Osteocyte (in vitro differentiated cells): Measurements from ENCODE around the gene ABAT. TPM values are rescaled to one million over a fixed set of nuclear protein-coding genes. Genes with fewer than 3 reads are reported as not detected.
"Not testable (repeated sequence)": the region's sequence is repeated elsewhere in the genome, so short reads cannot be mapped to it uniquely, and the experiment has no call there.

ENCODE experiments used
- DNase-seq: peaks from one replicate; pipeline ENCODE4 v3.0.0; 2021; ENCODE audit warnings: mixed read lengths; ENCODE audit not compliant: unreplicated experiment; ENCODE audit errors: extremely low spot score
- H3K27ac Mint-ChIP-seq: one replicate; pipeline ENCODE4 v1.8.0; 2021; ENCODE audit warnings: mild to moderate bottlenecking, mixed read lengths; ENCODE audit not compliant: unreplicated experiment
- H3K27me3 Mint-ChIP-seq: one replicate; pipeline ENCODE4 v1.8.0; 2021; ENCODE audit warnings: mixed read lengths; ENCODE audit not compliant: unreplicated experiment
- H3K36me3 Mint-ChIP-seq: one replicate; pipeline ENCODE4 v1.8.0; 2021; ENCODE audit warnings: mixed read lengths; ENCODE audit not compliant: unreplicated experiment
- H3K4me1 Mint-ChIP-seq: one replicate; pipeline ENCODE4 v1.8.0; 2021; ENCODE audit warnings: mixed read lengths; ENCODE audit not compliant: unreplicated experiment
- H3K4me3 Mint-ChIP-seq: one replicate; pipeline ENCODE4 v1.8.0; 2021; ENCODE audit warnings: mild to moderate bottlenecking, moderate library complexity, mixed read lengths; ENCODE audit not compliant: unreplicated experiment
- H3K9me3 Mint-ChIP-seq: one replicate; pipeline ENCODE4 v1.8.0; 2021; ENCODE audit warnings: mixed read lengths; ENCODE audit not compliant: unreplicated experiment
- total RNA-seq: library from RNA; stranded (reverse); gene quantifications from 2 replicates; pipeline ENCODE4 v1.2.1, GENCODE V29; 2021
- TF ChIP-seq, protein P1 (sequence below): fragments of 200-600 bp; sonication (generic); IDR thresholded peaks from 2 replicates; pipeline ENCODE4 v1.5.0; 2021; ENCODE audit warnings: antibody characterized with exemption, mild to moderate bottlenecking, moderate library complexity

ABAT gene
- total RNA-seq, 1 donor from 2014 or later, result 3.0 TPM

DNA sequence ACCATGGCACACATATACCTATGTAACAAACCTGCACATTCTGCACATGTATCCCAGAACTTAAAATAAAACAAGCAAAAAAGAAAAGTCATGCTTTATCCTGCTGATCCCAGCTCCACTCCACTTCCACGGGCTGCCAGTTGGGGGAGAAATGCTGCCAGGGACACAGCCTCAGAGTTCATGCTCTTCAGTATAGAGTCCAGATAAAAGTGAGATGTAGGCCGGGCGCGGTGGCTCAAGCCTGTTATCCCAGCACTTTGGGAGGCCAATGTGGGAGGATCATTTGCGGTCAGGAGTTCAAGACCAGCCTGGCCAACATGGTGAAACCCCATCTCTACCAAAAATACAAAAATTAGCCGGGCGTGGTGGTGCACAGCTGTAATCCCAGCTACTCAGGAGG lies 22.5 kb upstream of the ABAT start:
- not testable (repeated sequence) for H3K27ac Mint-ChIP-seq, H3K9me3 Mint-ChIP-seq, H3K4me3 Mint-ChIP-seq, DNase-seq, H3K27me3 Mint-ChIP-seq, H3K4me1 Mint-ChIP-seq
- TF ChIP-seq, protein P1, sequence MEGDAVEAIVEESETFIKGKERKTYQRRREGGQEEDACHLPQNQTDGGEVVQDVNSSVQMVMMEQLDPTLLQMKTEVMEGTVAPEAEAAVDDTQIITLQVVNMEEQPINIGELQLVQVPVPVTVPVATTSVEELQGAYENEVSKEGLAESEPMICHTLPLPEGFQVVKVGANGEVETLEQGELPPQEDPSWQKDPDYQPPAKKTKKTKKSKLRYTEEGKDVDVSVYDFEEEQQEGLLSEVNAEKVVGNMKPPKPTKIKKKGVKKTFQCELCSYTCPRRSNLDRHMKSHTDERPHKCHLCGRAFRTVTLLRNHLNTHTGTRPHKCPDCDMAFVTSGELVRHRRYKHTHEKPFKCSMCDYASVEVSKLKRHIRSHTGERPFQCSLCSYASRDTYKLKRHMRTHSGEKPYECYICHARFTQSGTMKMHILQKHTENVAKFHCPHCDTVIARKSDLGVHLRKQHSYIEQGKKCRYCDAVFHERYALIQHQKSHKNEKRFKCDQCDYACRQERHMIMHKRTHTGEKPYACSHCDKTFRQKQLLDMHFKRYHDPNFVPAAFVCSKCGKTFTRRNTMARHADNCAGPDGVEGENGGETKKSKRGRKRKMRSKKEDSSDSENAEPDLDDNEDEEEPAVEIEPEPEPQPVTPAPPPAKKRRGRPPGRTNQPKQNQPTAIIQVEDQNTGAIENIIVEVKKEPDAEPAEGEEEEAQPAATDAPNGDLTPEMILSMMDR, result peak; percentile 39
- peaks cover 11% of the 10 kb centered on the region for H3K36me3 Mint-ChIP-seq

DNA sequence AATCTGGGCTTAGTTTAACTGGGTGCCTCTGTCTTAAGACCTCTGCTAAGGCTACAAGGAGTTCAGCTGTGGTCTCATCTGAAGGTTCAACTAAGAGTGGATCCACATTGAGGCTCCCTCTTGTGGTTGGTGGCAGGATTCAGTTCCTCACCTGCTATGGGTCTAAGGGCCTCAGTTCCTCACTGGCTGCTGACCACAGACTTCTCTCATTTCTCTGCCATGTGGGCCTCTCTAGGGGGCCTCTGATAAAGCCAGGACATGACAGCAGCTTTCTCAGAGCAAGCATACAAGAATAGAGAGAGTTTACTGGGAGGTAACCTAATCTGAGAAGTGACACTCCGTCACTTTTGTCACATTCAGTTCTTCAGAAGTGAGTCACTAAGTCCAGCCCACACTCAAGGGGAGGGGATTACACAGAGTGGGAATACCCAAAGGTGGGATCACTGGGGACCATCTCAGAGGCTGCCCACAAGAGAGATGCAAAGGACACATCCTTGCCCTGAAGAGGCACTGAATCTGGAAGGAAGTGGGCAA lies 19.2 kb upstream of the ABAT start:
- H3K4me3 Mint-ChIP-seq, result no peak overlapping the region
- no peak for DNase-seq
- TF ChIP-seq, protein P1, result peak; percentile 49
- no peak overlapping the region for H3K27ac Mint-ChIP-seq
- H3K9me3 Mint-ChIP-seq, result no peaks in the 10 kb centered on the region
- no peaks in the 10 kb centered on the region for H3K36me3 Mint-ChIP-seq
- H3K4me1 Mint-ChIP-seq, result no peaks in the 10 kb centered on the region
- no peaks in the 10 kb centered on the region for H3K27me3 Mint-ChIP-seq

DNA sequence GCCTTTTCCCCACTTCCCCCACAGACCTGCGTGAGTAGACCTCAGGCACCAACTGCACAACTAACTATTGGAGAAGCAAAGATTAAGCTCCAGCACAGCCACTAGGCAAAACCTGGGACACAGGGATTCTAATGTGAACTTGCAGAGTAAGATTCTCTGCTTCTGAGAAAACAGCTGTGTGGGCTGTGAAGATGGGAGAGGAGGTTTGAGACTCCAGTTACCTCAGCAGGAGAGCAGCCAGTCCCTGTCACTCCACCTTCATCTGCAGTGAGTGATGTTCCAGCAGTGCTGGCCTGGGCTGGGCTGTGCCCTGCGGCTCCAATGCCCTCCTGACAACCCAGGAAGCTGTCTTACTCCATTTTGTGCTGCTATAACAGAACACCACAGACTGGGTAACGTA lies 18.0 kb upstream of the ABAT start:
- Mint-ChIP-seq H3K36me3 (no peaks in the 10 kb centered on the region), H3K4me3 (no peak overlapping the region), H3K4me1 (peaks cover 2% of the 10 kb centered on the region), H3K27ac (no peak overlapping the region), H3K27me3 (peaks cover 2% of the 10 kb centered on the region), H3K9me3 (no peaks in the 10 kb centered on the region)
- TF ChIP-seq, protein P1, result no peak
- no peak for DNase-seq

DNA sequence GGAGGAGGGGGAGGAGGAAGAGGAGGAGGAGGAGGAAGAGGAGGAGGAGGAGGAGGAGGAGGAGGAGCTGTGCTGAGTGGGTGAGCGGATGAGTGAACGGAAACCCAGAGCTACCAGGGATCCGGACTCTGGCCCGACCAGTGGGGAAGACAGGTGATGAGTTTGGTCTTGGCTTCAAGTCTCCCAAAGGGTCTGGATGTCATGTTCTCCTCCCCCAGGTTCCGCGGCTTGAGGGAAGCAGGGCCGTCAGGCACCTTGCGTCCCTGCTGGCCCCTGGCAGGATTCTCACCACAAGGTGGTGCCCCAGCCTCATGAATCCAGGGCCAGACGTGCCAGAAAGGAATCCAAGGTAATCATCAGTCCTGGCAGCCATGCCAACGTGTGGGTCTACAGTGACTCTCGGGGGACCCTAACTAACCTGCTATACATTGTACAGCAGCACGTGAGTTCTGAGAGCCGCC lies 13.5 kb upstream of the ABAT start:
- H3K4me1 Mint-ChIP-seq, result peaks cover 2% of the 10 kb centered on the region
- H3K27me3 Mint-ChIP-seq, result peaks cover 4% of the 10 kb centered on the region
- DNase-seq, result no peak
- H3K27ac Mint-ChIP-seq, result no peak overlapping the region
- TF ChIP-seq, protein P1, result peak; percentile 66
- no peaks in the 10 kb centered on the region for H3K9me3 Mint-ChIP-seq
- no peaks in the 10 kb centered on the region for H3K36me3 Mint-ChIP-seq
- no peak overlapping the region for H3K4me3 Mint-ChIP-seq

DNA sequence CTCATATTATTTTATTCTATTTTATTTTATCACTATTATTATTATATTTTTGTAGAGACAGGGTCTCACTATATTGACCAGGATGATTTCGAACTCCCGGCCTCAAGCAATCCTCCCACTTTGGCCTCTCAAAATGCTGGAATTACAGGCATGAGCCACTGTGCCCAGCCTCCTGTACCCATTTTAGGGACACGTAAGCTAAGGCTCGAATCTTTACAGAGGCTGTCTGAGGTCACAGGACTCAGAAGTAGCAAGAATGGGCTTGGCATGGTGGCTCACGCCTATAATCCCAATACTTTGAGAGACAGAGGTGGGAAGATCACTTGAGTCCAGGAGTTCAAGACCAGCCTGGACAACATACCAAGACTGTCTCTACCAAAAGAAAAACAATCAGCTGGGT lies 12.7 kb upstream of the ABAT start:
- Mint-ChIP-seq H3K9me3 (no peaks in the 10 kb centered on the region), H3K27ac (no peak overlapping the region), H3K36me3 (no peaks in the 10 kb centered on the region), H3K4me3 (no peak overlapping the region), H3K27me3 (peaks cover 4% of the 10 kb centered on the region), H3K4me1 (peaks cover 2% of the 10 kb centered on the region)
- no peak for DNase-seq
- TF ChIP-seq, protein P1, result no peak
